Hematopoietic multipotent progenitor cell treated with erythropoietin and hydrocortisone succinate and interleukin-3 and kit ligand, for 15 days (in vitro differentiated cells): ENCODE results near the gene ZNF292.
"Not testable (repeated sequence)": the region's sequence is repeated elsewhere in the genome, so short reads cannot be mapped to it uniquely, and the experiment has no call there.

Experiments
- DNase-seq: peaks from one replicate; pipeline ENCODE4 v3.0.0-alpha.2; 2015; ENCODE audit warnings: low spot score

Gene ZNF292

GRCh38 chr6:87154993-87155841 lies at the start of gene ZNF292:
Gene ZNF292, plus strand, starts transcription at chr6:87155565. Its CDS starts 27 bp downstream, at chr6:87155592.
- DNase-seq = peak; percentile 88

- no peak for DNase-seq
These were observed 49.5 kb upstream of the ZNF292 start for GRCh38 chr6:87105823-87106222.

- DNase-seq = no peak
These were observed 44.7 kb upstream of the ZNF292 start for GRCh38 chr6:87110636-87111035.

- DNase-seq = no peak
These were observed 39.8 kb upstream of the ZNF292 start for GRCh38 chr6:87115402-87116135.

GRCh38 chr6:87116922-87117321 lies 38.4 kb upstream of the ZNF292 start:
- no peak for DNase-seq

GRCh38 chr6:87118054-87118453 lies 37.3 kb upstream of the ZNF292 start:
- no peak for DNase-seq

- DNase-seq = no peak
These were observed 32.9 kb upstream of the ZNF292 start for GRCh38 chr6:87122477-87122876.

GRCh38 chr6:87124074-87124473 lies 31.3 kb upstream of the ZNF292 start:
- no peak for DNase-seq

GRCh38 chr6:87126501-87126900 lies 28.9 kb upstream of the ZNF292 start:
- DNase-seq = no peak

GRCh38 chr6:87127737-87128136 lies 27.6 kb upstream of the ZNF292 start:
- DNase-seq = no peak

GRCh38 chr6:87136963-87137362 lies 18.4 kb upstream of the ZNF292 start:
- DNase-seq = no peak

GRCh38 chr6:87139236-87139635 lies 16.1 kb upstream of the ZNF292 start:
- DNase-seq = peak; percentile 62

GRCh38 chr6:87139927-87140326 lies 15.4 kb upstream of the ZNF292 start:
- not testable (repeated sequence) for DNase-seq

GRCh38 chr6:87146363-87146762 lies 9.0 kb upstream of the ZNF292 start:
- no peak for DNase-seq

- no peak for DNase-seq
These were observed 5.0 kb upstream of the ZNF292 start for GRCh38 chr6:87150406-87150805.

GRCh38 chr6:87151471-87151780 lies 3.9 kb upstream of the ZNF292 start:
- DNase-seq = no peak

- peak; percentile 43 for DNase-seq
These were observed 3.4 kb upstream of the ZNF292 start for GRCh38 chr6:87151781-87152525.

GRCh38 chr6:87152526-87152955 lies 2.8 kb upstream of the ZNF292 start:
- no peak for DNase-seq

GRCh38 chr6:87154641-87154992 lies 748 bp upstream of the ZNF292 start:
- DNase-seq = no peak

- DNase-seq = peak; percentile 18
These were observed 764 bp downstream of the ZNF292 start for GRCh38 chr6:87155842-87156815.

GRCh38 chr6:87157596-87157995 lies 2.2 kb downstream of the ZNF292 start:
- not testable (repeated sequence) for DNase-seq

- DNase-seq = no peak
These were observed 5.9 kb downstream of the ZNF292 start for GRCh38 chr6:87161299-87161698.
